ENCODE results near the gene FAM107B.

FAM107B gene

GRCh38 chr10:14499601-14499904 is 275.1 kb downstream of the FAM107B start:
- no peak for DNase-seq (ENCODE audit: low read depth in 2 of 2)

- no peak for DNase-seq (ENCODE audit: low read depth in 2 of 2)
Observed at GRCh38 chr10:14498326-14498725, 276.4 kb downstream of the FAM107B start.

GRCh38 chr10:14491811-14492210 is 282.9 kb downstream of the FAM107B start:
- DNase-seq (ENCODE audit: low read depth in 2 of 2): no peak

GRCh38 chr10:14489522-14490177 is 285.0 kb downstream of the FAM107B start:
- DNase-seq (ENCODE audit: low read depth in 2 of 2): no peak

- no peak for DNase-seq (ENCODE audit: low read depth in 2 of 2)
Observed at GRCh38 chr10:14487488-14487883, 287.2 kb downstream of the FAM107B start.

- no peak for DNase-seq (ENCODE audit: low read depth in 2 of 2)
Observed at GRCh38 chr10:14486777-14487487, 287.8 kb downstream of the FAM107B start.

- DNase-seq (ENCODE audit: low read depth in 2 of 2): no peak
Observed at GRCh38 chr10:14485986-14486385, 288.7 kb downstream of the FAM107B start.

- no peak for DNase-seq (ENCODE audit: low read depth in 2 of 2)
Observed at GRCh38 chr10:14483417-14483816, 291.3 kb downstream of the FAM107B start.

GRCh38 chr10:14481752-14482151 is 292.9 kb downstream of the FAM107B start:
- DNase-seq (ENCODE audit: low read depth in 2 of 2): no peak

GRCh38 chr10:14481014-14481413 is 293.7 kb downstream of the FAM107B start:
- no peak for DNase-seq (ENCODE audit: low read depth in 2 of 2)

- DNase-seq (ENCODE audit: low read depth in 2 of 2): no peak
Observed at GRCh38 chr10:14478604-14479003, 296.1 kb downstream of the FAM107B start.

GRCh38 chr10:14478201-14478600 is 296.5 kb downstream of the FAM107B start:
- DNase-seq (ENCODE audit: low read depth in 2 of 2): no peak

- DNase-seq (ENCODE audit: low read depth in 2 of 2): no peak
Observed at GRCh38 chr10:14477408-14477710, 297.3 kb downstream of the FAM107B start.

- no peak for DNase-seq (ENCODE audit: low read depth in 2 of 2)
Observed at GRCh38 chr10:14476641-14477407, 297.9 kb downstream of the FAM107B start.

GRCh38 chr10:14476006-14476405 is 298.7 kb downstream of the FAM107B start:
- DNase-seq (ENCODE audit: low read depth in 2 of 2): no peak

GRCh38 chr10:14474656-14475055 is 300.0 kb downstream of the FAM107B start:
- DNase-seq (ENCODE audit: low read depth in 2 of 2): no peak

- DNase-seq (ENCODE audit: low read depth in 2 of 2): no peak
Observed at GRCh38 chr10:14470920-14471319, 303.8 kb downstream of the FAM107B start.

- no peak for DNase-seq (ENCODE audit: low read depth in 2 of 2)
Observed at GRCh38 chr10:14468726-14469125, 306.0 kb downstream of the FAM107B start.

Measured in stimulated activated CD4-positive, alpha-beta T cell treated with anti-CD3 and anti-CD28 coated beads, Interleukin-1b, Interleukin-23, amount 100 ng/mL, for 1 hour (primary cell).